RWPE2 (cell line): ENCODE results near the gene EPS8L2.

ENCODE experiments used
- ATAC-seq: fragments of 200-7000 bp; cut with Tn5 transposase; 3 replicates; pipeline ENCODE4 v1.9.1; 2021; ENCODE audit warnings: low read depth
- DNase-seq: peaks from one replicate; pipeline ENCODE4 v3.0.0-alpha.2; 2020; ENCODE audit warnings: low spot score
- H3K27ac ChIP-seq: fragments of 450-650 bp; 2 replicates; pipeline ENCODE4 v1.5.1; 2017; ENCODE audit warnings: mild to moderate bottlenecking; ENCODE audit not compliant: poor library complexity, severe bottlenecking
- H3K27me3 ChIP-seq: fragments of 250-450 bp; sonication (Bioruptor Pico); 2 replicates; pipeline ENCODE4 v1.5.1; 2021; ENCODE audit warnings: mild to moderate bottlenecking, moderate library complexity; ENCODE audit not compliant: insufficient read depth, poor library complexity, severe bottlenecking
- H3K36me3 ChIP-seq: fragments of 250-450 bp; sonication (Bioruptor Pico); 2 replicates; pipeline ENCODE4 v1.5.1; 2020; ENCODE audit warnings: low read depth, mild to moderate bottlenecking, moderate library complexity
- H3K4me1 ChIP-seq: fragments of 250-450 bp; sonication (Bioruptor Pico); 2 replicates; pipeline ENCODE4 v1.5.1; 2021; ENCODE audit warnings: mild to moderate bottlenecking, moderate library complexity; ENCODE audit not compliant: insufficient read depth, poor library complexity, severe bottlenecking
- H3K4me3 ChIP-seq: fragments of 250-450 bp; sonication (Bioruptor Pico); 2 replicates; pipeline ENCODE4 v1.5.1; 2021; ENCODE audit warnings: mild to moderate bottlenecking, moderate library complexity; ENCODE audit not compliant: severe bottlenecking
- H3K9me3 ChIP-seq: fragments of 250-450 bp; sonication (Bioruptor Pico); 2 replicates; pipeline ENCODE4 v1.5.1; 2021; ENCODE audit warnings: mild to moderate bottlenecking, moderate library complexity; ENCODE audit not compliant: severe bottlenecking
- CTCF ChIP-seq: fragments of 450-650 bp; IDR thresholded peaks from one replicate; pipeline ENCODE4 v1.5.1; 2017; ENCODE audit warnings: mild to moderate bottlenecking, moderate library complexity; ENCODE audit not compliant: poor library complexity, severe bottlenecking

The EPS8L2 gene

DNA sequence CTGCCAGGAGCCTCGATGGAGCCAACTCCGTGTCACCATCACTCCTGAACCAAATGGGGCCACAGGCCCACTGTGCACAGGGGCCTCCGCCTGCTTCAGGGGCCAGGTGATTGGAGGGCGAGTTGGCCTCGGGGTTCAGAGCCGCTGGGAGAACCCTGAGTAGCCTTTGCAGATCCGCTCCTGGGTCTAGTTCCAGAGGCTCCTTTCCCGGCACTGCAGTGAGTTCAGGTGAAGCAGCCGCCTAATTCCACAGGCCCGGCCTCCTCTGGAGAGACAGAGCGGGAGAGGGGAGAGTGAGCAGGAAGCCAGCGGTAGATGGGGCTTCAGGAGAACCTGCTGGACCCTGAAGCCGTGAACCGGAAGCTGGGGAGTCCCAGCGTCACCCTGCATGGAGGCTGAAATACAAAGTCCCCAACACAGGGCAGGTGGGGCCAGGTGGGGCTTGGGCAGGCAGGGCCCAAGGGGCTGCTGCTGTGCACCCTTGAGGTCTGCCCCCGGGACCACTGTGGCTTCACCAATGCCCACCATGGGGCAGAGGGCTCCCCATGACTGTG is 46.4 kb upstream of the EPS8L2 start:
- ATAC-seq (no peak), DNase-seq (no peak)
- H3K4me1 ChIP-seq = no peaks in the 10 kb centered on the region
- no peaks in the 10 kb centered on the region for H3K9me3 ChIP-seq
- H3K36me3 ChIP-seq = peaks cover 50% of the 10 kb centered on the region
- H3K27me3 ChIP-seq = no peaks in the 10 kb centered on the region
- H3K27ac ChIP-seq = no peak overlapping the region
- TF ChIP-seq CTCF = no peak
- H3K4me3 ChIP-seq = no peak overlapping the region

- ATAC-seq = no peak
- no peak for DNase-seq
- Histone ChIP-seq H3K27me3 (no peaks in the 10 kb centered on the region), H3K36me3 (peaks cover 46% of the 10 kb centered on the region), H3K4me3 (no peak overlapping the region), H3K4me1 (no peaks in the 10 kb centered on the region), H3K27ac (no peak overlapping the region), H3K9me3 (no peaks in the 10 kb centered on the region)
- no peak for TF ChIP-seq CTCF
Observed at GRCh38 chr11:660281-660680, 45.8 kb upstream of the EPS8L2 start.

GRCh38 chr11:660681-661444 is 45.2 kb upstream of the EPS8L2 start:
- ATAC-seq (no peak), DNase-seq (no peak)
- H3K4me1 ChIP-seq = no peaks in the 10 kb centered on the region
- H3K9me3 ChIP-seq = no peaks in the 10 kb centered on the region
- no peak for TF ChIP-seq CTCF
- no peaks in the 10 kb centered on the region for H3K27me3 ChIP-seq
- peaks cover 52% of the 10 kb centered on the region for H3K36me3 ChIP-seq
- H3K4me3 ChIP-seq = no peak overlapping the region
- no peak overlapping the region for H3K27ac ChIP-seq

- DNase-seq (no peak), ATAC-seq (peak; percentile 71)
- peak; percentile 69 for TF ChIP-seq CTCF
- no peaks in the 10 kb centered on the region for H3K9me3 ChIP-seq
- H3K4me1 ChIP-seq = no peaks in the 10 kb centered on the region
- H3K27ac ChIP-seq = no peak overlapping the region
- peaks cover 51% of the 10 kb centered on the region for H3K36me3 ChIP-seq
- no peaks in the 10 kb centered on the region for H3K27me3 ChIP-seq
- no peak overlapping the region for H3K4me3 ChIP-seq
Observed at GRCh38 chr11:662689-663274, 43.2 kb upstream of the EPS8L2 start.
